ENCODE measurements around the gene AGT.

- TF ChIP-seq CTCF (IDR thresholded peaks at IDR 0.05 in 4 of 5, conservative IDR thresholded peaks at IDR 0.05 in 1 of 5) (no peak), POLR2A (IDR thresholded peaks at IDR 0.05) (no peak)
Observed at GRCh38 chr1:230725256-230726012, 11.5 kb upstream of the AGT start.

Measured in gastrocnemius medialis (tissue), 4 donors.